GM12875 (cell line): ENCODE measurements around the gene AGRN.
"Not testable (repeated sequence)": the region's sequence is repeated elsewhere in the genome, so short reads cannot be mapped to it uniquely, and the experiment has no call there.

Experiments used
- H3K4me3 ChIP-seq: one replicate; pipeline ENCODE4 v1.5.1; 2011; ENCODE audit warnings: low read depth, low read length, control low read depth
- TF ChIP-seq, protein P1 (sequence below): IDR thresholded peaks from 2 replicates; pipeline ENCODE4 v1.5.1; 2011; ENCODE audit warnings: low read depth, mild to moderate bottlenecking, control low read depth, inconsistent platforms, low read length, moderate library complexity, borderline replicate concordance; ENCODE audit not compliant: insufficient read depth

Gene AGRN

DNA sequence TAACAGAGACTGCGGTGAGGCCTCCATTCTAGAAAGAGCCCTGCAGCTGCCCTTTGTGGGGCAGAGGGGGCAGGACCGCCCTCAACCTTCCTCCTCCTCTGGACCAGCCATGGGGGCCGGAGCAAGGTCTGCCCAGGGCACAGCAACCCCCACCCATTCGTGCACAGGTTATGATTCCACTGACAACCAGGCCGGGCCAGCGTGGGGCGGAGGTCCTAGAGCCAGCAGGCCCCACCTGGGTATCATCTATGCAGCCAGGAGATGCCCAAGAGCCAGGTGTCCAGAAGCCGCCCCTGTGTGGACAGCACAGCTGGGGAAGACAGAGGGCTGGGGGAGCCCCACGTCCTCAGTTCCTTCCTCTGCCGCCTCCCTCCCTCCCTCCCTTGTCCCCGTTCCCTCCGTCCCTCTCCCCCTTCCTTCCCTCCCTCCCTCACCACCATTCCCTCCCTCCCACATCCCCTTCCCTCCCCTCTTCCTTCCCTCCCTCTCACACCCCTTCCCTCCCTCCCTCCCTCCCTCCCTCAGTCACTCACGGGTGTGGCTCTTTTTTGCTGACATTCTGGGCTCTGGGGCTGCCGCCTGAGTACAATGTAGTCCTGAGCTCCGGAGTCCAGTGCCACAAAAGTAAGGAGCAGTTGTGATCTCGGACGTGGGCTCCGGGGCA, 41.9 kb downstream of the AGRN start:
- no peak overlapping the region for H3K4me3 ChIP-seq
- TF ChIP-seq, protein P1, sequence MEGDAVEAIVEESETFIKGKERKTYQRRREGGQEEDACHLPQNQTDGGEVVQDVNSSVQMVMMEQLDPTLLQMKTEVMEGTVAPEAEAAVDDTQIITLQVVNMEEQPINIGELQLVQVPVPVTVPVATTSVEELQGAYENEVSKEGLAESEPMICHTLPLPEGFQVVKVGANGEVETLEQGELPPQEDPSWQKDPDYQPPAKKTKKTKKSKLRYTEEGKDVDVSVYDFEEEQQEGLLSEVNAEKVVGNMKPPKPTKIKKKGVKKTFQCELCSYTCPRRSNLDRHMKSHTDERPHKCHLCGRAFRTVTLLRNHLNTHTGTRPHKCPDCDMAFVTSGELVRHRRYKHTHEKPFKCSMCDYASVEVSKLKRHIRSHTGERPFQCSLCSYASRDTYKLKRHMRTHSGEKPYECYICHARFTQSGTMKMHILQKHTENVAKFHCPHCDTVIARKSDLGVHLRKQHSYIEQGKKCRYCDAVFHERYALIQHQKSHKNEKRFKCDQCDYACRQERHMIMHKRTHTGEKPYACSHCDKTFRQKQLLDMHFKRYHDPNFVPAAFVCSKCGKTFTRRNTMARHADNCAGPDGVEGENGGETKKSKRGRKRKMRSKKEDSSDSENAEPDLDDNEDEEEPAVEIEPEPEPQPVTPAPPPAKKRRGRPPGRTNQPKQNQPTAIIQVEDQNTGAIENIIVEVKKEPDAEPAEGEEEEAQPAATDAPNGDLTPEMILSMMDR, result no peak

DNA sequence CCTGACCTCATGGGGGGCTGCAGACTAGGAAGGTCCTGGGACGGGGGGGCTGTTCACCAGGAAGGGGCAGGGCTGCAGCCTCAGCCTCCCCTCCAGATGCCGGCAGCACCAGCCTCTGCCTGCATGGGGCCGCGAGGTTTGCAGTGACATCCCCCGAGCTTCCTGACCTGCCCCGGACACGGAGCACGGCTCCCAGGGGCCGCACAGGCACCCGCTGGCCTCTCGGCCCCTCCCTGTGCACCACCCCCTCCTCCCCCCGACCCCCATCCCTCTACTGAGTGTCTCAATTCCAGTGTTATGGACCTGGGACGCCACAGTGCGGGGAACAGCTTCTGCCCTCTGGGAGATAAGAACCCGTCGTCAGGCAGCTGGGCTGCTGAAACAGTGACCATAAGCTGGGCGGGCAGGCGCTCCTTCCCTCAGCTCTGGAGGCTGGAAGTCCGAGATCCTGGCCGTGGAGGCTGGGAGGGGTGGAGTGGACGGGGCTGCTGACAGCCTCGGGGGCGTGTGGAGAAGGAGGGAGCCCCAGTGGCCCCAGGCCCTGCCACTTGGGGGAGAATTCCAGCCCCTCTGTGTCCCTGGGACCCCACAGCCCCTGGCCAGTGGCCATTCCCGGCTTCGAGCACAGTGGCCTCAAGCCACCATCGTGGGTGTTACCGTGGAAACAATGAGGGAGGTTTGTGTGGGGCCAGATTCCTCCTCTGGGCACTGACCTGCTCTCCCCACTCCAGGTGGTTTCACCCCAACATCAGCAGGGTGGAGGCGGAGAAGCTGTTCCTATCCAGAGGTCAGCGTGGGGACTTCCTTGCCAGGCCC, 42.6 kb downstream of the AGRN start:
- TF ChIP-seq, protein P1, result no peak
- no peak overlapping the region for H3K4me3 ChIP-seq

DNA sequence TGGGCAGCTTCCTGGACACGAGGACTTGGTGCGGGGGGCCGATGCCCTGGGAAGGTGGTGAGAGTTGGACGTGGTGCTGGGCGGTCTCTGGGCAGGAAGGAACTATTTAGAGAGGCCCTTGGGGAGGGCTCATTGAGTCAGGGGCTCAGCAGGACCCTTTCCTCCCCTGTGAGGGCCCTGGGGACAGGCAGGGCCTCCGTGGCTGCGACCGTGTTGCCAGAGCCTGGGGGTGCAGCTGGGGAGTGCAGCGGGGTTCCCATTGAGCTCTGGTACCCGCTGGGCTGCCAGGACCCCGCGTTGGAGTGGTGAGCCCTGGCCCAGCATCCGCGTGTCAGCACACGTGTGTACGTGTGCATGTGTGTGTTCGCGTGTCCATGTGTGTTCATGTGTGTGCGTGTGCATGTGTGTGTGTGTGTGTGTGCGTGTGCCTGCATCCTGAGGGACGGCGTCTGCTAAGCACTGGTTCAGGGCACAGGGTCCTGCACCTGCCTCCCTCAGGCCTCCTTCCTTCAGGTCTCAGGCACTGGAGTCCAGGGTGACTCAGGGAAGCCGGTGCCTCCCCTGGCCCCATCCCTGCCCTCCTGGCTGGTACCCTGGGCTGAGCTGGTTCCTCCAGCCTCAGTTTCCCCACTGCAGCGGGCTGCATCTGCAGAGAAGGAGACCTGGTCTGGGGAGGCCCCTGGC, 43.5 kb downstream of the AGRN start:
- TF ChIP-seq, protein P1, result no peak
- H3K4me3 ChIP-seq, result peak overlapping the region; percentile 54

DNA sequence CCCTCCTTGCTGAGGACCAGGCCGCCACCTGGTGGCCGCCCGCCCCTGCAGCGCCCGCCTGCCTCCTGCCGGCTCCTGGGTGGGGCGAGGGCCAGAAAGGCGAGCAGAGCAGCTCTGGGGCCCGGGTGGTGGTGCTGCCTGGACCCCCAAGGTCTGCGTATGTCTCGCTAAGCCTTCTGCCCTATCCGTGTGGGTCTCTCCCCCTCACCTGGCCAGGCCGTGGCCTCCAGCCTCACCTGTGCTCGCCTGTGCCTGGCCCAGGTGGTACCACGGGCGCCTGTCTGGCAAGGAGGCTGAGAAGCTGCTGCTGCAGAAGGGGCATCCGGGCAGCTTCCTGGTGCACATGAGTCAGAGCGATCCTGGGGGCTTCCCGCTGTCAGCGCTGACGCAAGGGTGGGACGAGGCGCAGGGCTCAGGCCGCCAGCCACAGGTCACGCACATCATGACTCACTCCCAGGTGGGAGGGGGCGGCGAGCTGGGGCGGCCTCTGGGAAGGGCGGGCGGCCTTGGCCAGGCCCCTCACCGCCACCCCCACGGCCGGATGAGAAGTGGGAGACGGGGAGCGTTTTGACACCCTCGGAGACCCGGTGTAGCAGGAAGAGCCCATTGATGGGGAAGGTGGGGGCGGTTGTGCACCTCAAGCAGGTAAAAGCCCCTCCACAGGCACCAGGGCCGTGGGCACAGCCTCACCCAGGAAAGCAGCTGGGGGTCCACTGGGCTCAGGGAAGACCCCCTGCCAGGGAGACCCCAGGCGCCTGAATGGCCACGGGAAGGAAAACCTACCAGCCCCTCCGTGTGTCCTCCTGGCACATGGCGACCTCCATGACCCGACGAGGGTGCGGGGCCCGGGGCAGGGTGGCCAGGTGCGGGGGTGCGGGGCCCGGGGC, 44.3 kb downstream of the AGRN start:
- H3K4me3 ChIP-seq, result peak overlapping the region; percentile 54
- TF ChIP-seq, protein P1, result peak; percentile 95

DNA sequence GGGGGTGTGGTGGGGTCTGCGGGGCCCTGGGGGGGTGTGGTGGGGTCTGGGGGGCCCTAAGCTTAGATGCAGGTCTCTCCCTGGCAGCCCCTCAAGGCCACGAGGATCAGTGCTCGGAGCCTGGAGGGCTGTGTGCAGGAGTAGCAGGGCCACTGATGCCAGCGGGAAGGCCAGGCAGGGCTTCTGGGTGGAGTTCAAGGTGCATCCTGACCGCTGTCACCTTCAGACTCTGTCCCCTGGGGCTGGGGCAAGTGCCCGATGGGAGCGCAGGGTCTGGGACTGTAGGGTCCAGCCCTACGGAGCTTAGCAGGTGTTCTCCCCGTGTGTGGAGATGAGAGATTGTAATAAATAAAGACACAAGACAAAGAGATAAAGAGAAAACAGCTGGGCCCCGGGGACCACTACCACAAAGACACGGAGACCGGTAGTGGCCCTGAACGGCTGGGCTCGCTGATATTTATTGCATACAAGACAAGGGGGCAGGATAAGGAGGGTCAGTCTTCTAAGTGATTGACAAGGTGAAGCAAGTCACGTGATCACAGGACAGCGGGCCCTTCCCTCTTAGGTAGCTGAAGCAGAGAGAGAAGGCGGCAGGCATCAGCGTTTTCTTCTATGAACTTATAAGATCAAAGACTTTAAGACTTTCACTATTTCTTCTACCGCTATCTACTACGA, 45.5 kb downstream of the AGRN start:
- H3K4me3 ChIP-seq, result no peak overlapping the region
- TF ChIP-seq, protein P1, result no peak

DNA sequence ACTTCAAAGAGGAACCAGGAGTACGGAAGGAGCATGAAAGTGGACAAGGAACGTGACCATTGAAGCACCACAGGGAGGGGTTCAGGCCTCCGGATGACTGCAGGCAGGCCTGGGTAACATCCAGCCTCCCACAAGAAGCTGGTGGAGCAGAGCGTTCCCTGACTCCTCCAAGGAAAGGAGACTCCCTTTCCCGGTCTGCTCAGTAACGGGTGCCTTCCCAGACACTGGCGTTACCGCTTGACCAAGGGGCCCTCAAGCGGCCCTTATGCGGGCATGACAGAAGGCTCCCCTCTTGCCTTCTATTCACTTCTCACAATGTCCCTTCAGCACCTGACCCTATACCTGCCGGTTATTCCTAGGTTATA, 46.0 kb downstream of the AGRN start:
- not testable (repeated sequence) for H3K4me3 ChIP-seq
